Fibroblast of the aortic adventitia (primary cell): ENCODE data around the gene ENGASE. TPM values are rescaled to one million over a fixed set of nuclear protein-coding genes. Genes with fewer than 3 reads are reported as not detected.

Experiments
- DNase-seq: peaks from one replicate; pipeline ENCODE4 v3.0.0-alpha.2; 2010; ENCODE audit warnings: low read depth
- H3K4me3 ChIP-seq: 2 replicates; pipeline ENCODE4 v1.5.1; 2011; ENCODE audit warnings: low read depth, mild to moderate bottlenecking, control low read depth, low read length, moderate library complexity
- CTCF ChIP-seq: IDR thresholded peaks from 2 replicates; pipeline ENCODE4 v1.5.1; 2011; ENCODE audit warnings: mild to moderate bottlenecking, low read length, control low read depth, inconsistent platforms; ENCODE audit not compliant: insufficient read depth
- total RNA-seq: library from RNA; depleted of rRNA; stranded (reverse); fragments of >200 nt; gene quantifications from 2 replicates; pipeline ENCODE4 v1.2.3, GENCODE V29; 2012; ENCODE audit warnings: low replicate concordance

ENGASE gene
- total RNA-seq, 1 donor = 8.4 TPM

DNA sequence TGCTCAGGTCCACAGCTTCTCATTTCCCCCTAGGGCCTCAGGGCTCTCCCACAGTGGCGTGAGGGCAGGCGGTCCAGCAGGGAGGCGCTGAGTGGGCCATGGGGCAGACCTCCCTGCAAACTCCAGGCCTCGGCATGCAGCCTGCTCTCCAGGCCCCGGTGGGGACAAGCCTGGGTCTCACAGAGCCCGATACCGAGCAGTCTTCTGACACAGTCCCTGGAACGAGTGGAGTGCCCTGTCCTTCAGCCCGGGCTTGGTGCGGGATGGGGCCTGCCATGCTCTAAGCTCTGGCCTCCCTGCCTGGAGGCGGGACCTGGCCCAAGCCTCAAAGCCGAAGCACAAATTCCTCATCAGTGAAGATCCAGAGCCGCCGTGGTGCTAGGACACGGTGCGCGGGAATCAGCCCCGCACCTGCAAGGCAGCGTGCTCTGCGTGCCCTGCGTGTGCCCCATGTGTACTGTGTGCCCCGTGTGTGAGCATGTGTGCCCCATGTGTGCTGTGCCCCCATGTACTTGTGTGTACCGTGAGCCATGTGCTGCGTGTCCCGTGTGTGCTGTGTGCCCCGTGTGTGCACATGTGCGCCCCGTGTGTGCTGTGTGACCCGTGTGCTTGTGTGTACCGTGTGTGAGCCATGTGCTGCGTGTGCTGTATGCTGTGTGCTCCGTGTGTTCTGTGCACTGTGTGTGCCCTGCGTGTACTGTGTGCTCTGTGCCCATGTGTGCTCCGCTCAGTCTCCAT is 56.1 kb downstream of the ENGASE start:
- H3K4me3 ChIP-seq = no peak overlapping the region
- no peak for TF ChIP-seq CTCF
- no peak for DNase-seq

DNA sequence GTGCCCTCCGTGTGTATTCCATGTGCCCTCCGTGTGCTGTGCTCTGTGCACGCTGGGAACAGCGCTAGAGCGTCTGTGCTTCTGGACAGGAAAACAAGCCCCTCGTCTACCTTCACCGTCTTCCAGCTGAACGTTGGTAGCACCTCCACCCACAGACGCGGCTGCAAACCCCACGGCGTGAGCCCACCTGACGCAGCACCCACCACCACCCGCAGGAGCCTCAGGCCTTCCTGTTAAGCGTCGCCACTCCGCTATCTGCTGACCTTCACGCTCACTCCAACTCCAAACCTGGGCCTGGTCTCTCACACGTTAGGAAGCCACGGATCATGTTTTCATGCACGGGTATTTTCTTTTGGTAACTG is 56.6 kb downstream of the ENGASE start:
- DNase-seq = no peak
- no peak for TF ChIP-seq CTCF
- no peak overlapping the region for H3K4me3 ChIP-seq

DNA sequence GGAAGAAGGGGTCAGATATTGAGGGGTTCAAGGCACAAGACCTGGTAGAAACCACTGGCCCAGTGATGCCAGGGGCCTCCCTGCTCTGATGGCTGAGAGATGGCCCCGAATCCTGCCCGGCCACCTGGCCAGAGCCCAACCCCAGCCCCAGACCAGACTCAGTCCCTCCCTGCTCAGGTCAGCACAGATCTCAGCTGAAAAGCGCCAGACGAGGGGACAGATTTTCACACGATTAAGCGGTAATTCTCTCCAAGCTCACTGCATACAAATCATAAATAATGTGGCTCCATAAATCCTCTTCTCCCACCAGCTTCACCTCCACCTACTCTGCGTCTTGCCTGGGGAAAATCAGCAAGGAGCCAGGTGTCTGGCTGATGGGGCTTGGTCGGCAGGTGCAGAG is 57.1 kb downstream of the ENGASE start:
- no peak for DNase-seq
- no peak for TF ChIP-seq CTCF
- H3K4me3 ChIP-seq = no peak overlapping the region

DNA sequence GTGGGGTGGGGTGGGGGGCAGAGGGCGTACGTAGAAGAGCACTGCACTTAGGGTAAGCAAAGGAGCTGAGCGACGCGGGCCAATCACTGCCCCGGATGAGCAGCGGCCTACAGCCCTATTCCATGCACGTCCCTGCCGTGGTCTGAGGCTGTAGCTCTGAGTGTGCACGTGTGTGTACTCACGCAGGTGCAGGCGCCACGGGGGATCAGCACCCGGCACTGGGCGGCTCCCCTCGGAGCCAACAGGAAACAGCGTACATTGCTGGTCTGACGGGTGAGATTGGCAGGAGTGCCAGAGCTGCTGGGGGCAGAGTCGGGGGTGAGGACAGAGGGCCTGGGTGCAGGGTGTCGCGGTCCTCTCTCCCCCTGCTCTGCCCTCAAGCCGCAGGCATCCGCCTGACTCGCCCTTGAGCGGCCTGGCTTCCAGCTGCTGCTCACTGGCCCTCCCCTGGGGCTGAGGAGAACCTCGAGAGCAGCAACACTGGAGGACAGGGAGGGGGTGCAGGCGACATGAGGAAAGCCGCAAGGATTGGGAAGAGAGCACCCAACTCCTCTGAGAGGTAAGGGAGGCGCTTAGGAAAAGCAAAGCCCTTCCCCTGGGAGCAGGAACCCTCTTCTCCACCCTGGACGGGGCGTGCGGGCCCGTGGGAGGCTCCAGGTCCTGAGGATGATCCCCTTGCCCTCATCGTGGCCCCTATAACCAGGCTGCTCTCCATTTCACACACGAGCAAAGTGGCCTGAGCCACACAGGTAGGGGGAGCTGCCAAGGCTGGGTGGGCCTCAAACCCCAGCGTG is 57.8 kb downstream of the ENGASE start:
- no peak for DNase-seq
- TF ChIP-seq CTCF = no peak
- no peak overlapping the region for H3K4me3 ChIP-seq

- TF ChIP-seq CTCF = no peak
These were observed 58.6 kb downstream of the ENGASE start for GRCh38 chr17:79133214-79133613.

GRCh38 chr17:79133985-79134384 is 59.4 kb downstream of the ENGASE start:
- DNase-seq = no peak
- H3K4me3 ChIP-seq = no peak overlapping the region
- TF ChIP-seq CTCF = no peak

More at GRCh38 chr17:79133214-79133613, 58.6 kb downstream of the ENGASE start:
- no peak overlapping the region for H3K4me3 ChIP-seq
- DNase-seq = no peak

GRCh38 chr17:79135011-79135410 is 60.4 kb downstream of the ENGASE start:
- no peak overlapping the region for H3K4me3 ChIP-seq
- DNase-seq = no peak
- no peak for TF ChIP-seq CTCF
